ENCODE data around the gene REPIN1.

Gene REPIN1

DNA sequence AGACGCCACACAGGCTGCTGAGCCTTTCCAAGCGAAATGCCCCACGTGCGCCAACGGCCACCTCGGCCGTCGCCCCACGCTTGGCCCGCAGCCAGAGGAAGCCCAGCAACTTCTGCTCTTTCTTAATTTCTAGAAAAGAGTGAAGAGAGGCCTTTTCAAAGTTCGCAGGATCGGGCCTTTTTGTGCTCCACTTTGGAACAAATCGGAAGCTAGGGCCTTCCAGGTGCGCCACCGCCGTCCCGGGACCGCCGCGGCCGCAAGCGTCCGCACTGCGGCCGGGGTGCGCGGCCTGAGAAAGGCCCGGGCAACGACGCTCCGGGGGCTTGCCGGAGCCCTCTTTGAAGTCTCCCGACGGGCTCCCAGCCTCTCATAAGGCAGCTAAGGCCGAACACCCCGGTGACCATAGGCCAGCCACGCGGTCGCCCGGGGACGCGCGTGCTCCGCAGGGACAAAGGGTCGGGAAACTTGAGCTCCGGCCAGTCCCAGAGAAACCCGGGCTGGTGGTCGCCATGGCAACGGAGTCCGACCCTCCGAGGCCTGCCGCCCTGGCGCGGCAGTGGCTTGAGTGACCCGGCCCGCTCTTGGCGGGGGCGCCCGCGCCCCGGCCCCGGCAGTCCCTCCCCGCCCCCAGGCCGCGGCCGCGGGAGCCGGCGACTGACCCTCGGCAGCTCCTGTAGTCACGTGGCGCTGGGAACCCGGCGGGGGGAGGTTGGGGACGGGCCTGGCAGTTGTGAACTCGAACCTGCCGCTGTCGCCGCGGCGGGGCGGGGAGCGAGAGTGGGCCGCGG, at the start of gene REPIN1:
Gene REPIN1 (plus strand): TSS at position 727 of the 788 bp plus-strand sequence. CDS start 890 bp downstream, outside the sequence.
- peak; percentile 94 for DNase-seq

- DNase-seq: no peak
Measured at GRCh38 chr7:150321788-150322113, 46.9 kb upstream of the REPIN1 start.

- no peak for DNase-seq
Measured at GRCh38 chr7:150322114-150322832, 46.3 kb upstream of the REPIN1 start.

GRCh38 chr7:150322833-150323681, 45.6 kb upstream of the REPIN1 start, which contains the start of the genes ACTR3C and LRRC61:
ACTR3C (minus strand) TSS chr7:150323545; CDS start chr7:150295296, 28,249 bp downstream.
LRRC61 (plus strand) TSS chr7:150323355; CDS start chr7:150336862, 13,507 bp downstream.
- DNase-seq: peak; percentile 19

GRCh38 chr7:150323682-150324372, 44.8 kb upstream of the REPIN1 start:
- no peak for DNase-seq

DNA sequence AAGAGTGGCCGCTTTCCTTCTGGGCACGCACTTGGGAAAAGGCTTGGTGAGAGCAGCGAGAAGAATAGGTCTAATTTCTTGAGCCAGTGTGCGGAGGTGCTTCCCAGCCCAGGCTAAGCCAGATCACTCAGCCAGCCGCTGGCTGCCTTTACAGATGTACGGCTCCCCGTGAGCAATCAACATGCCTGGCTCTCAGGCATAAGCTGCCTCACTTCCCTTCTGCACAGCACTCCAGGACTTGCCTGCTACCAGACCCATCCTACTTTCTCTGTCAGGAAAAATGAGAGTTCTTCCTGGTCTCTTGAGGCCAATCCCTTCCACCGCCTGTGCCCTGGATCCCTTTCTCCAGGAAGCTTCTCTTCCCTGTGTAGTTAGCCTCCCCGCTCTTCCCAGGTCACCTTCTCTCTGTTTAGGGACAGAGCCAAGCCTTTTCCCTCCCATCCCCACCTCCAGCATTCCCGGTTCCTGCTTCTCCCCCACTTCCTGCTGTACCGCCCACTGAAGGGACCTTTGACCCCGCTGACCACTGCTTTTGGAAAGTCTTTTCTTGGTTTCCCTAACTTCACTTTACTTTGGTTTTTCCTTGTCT, 44.2 kb upstream of the REPIN1 start:
- peak; percentile 19 for DNase-seq

- no peak for DNase-seq
Measured at GRCh38 chr7:150325110-150325611, 43.5 kb upstream of the REPIN1 start.

DNA sequence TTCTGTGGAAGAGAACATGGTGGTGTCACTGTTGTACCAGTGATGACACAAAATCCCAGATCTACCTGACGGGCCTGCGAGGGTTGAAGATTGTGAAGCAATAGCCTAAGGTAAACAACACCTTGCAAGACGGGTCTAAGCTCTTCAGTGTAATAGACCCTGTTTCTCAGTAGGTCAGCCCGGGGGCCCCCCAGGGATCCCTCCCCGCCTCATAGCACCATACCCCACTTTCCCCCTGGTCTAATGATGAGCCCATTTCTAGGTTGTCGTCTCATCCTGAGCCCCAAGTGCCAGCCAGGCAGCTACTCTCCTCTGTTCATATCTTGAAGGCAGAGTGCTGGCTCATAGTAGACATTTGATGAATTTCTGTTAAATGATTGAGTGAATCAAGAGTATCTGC, 42.7 kb upstream of the REPIN1 start:
- DNase-seq: no peak

DNA sequence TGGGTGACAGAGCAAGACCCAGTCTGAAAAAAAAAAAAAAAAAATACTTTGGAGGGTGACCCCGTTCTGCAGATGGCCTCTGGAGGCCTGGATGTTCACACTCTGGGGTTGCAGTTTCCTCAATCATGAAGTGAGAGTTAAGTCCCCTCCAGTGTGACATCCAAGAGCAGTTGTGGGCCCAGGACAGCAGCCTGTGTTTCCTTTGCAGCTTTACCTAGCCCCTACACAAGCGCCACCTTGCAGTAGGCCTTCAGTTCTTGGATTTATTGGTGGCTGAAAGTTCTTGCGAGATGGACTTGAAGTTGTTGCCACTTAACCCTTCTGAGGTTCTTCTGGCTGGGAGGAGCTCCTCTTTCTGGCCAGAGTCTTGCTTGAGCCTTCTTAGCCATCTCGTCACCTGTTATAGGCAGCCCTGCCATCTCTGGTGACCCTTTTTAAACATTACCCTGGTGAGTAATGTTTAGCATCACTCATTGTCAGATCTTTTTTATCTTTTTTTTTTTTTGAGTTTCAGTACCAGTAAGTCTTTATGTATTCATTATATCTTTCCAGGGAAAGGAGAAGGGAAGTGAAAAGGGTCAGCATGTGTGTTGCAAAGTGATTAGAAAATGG, 41.9 kb upstream of the REPIN1 start:
- DNase-seq: no peak

DNA sequence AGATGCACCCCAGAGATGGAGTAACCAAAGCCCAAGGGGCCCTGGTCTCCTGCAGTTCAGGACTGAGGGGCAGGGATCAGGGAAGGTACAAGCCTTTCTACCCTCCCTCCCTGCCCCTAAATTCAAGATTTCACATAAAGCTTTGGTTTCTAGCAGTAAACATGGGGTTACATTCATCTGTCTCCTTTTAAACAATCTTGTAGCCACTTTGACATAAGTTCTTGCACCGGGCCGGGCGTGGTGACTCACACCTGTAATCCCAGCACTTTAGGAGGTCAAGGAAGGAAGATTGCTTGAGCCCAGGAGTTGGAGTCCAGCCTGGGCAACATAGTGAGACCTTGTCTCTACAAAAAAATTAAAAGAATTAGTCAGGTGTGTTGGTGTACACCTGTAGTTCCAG, 41.3 kb upstream of the REPIN1 start:
- no peak for DNase-seq

GRCh38 chr7:150329331-150330120, 39.1 kb upstream of the REPIN1 start:
- no peak for DNase-seq

DNA sequence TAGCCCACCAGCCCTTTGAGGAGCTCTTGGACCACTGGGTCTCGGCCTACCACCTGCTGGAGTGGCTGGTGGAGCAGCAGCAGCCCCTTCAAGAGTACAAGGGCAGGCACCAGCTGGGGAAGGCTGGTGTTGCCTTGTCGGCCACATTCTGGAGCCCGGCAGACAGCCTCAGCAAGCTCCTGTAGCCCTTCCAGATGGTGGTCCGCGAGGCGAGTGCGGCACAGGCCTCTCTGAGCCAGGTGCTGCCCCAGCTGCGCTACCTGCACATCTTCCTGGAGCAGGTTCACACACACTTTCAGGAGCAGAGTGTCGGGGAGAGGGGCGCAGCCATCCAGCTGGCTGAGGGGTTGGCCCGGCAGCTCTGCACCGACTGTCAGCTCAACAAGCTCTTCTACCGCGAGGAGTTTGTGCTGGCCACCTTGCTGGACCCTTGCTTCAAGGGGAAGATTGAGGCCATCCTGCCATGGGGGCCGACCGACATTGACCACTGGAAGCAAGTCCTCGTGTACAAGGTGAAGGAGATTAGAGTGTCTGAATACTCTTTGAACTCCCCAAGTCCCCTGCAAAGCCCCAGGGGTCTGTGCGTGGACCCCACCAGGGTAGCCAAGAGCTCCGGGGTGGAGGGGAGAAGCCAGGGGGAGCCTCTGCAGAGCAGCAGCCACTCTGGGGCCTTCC, 38.3 kb upstream of the REPIN1 start:
- no peak for DNase-seq

DNA sequence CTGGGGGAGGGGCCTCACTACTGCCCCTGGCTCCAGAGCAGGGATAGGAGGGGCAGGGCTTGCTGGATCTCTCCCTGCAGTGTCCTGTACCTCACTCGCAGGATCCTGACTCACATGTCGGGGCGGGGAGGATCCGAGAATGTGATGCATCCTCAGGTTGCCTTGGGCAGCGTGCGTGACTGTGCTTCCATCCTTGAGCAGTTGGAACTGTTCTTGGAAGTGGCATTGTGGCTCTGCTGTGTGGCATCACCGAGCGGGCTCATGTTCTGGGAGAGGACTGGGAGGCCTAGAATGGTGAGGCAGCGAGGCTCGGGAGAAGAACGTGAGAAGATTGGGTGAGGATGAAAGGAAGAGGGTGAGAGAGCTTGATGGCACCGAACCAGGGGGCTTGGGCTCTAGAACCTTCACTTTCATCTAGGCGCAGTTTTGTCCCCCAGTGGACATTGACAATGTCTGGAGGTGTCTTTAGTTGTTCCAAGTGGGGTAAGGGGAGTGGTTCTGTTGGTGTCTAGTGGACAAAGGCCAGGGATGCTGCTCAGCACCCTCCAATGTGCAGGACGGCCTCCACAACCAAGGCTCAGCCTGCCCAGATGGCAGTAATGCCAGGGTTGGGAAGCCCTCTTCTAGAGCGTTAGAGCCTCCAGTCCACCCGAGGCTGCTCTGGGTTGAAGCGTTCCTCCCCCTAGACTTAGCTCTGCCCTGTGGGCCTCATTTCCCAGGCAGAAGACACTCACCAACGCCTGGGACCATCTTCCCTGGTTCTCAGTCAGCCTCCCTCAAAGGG, 35.6 kb upstream of the REPIN1 start:
- no peak for DNase-seq

DNA sequence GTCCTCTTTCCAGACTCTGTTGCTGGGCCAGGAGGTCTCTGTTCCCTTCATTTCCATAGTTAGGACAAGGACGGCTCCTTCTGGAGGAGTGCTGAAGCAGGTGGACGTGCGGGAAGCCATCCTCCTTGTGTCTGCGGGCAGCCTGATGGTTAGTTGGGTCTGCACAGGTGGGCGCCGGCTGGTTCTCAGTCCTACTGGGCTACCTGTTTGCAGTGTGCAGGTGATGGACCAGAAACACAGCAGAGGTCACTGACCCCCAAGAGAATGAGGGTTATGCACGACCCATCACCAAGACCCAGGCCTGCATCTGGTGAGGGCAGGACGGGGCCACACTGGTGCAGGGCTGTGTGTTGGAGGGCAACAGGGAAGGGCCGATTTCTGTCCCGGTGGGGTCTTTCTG, 35.0 kb upstream of the REPIN1 start:
- no peak for DNase-seq

GRCh38 chr7:150334108-150334507, 34.5 kb upstream of the REPIN1 start:
- no peak for DNase-seq

- DNase-seq: no peak
Measured at GRCh38 chr7:150335108-150335773, 33.4 kb upstream of the REPIN1 start.

DNA sequence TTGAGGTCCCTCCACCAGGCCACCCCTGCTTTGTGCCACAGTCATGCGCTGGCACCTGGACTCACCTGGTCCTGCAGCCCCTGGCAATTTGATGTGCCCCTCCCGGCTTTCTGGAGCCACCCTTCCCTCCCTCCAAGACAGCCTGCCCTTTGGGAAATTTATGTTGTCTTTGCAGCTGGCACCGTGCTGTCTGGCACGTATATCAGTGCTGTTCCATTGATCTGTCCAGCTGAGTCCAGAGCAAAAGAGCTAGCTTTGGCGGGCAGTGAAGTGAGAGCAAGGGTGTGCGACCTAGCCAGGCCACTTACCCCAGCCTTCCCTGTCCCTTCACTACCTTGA, 32.9 kb upstream of the REPIN1 start:
- DNase-seq: no peak

GRCh38 chr7:150336746-150337145, 31.9 kb upstream of the REPIN1 start:
- no peak for DNase-seq

DNA sequence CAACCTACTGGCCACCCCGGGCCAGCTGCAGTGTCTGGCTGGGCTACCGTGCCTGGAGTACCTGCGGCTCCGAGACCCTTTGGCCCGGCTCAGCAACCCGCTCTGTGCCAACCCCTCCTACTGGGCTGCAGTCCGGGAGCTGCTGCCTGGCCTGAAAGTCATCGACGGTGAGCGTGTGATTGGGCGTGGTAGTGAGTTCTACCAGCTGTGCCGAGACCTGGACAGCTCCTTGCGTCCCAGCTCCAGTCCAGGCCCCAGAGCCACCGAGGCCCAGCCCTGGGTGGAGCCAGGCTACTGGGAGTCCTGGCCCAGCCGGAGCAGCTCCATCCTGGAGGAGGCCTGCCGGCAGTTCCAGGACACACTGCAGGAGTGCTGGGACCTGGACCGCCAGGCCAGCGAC, 31.4 kb upstream of the REPIN1 start:
- no peak for DNase-seq
